IPS DF 6.9 (cell line): Measurements from ENCODE around the gene GRAMD4.

Experiments used
- DNase-seq: peaks from one replicate; pipeline ENCODE4 v3.0.0-alpha.2; 2013; ENCODE audit warnings: low read depth, low spot score
- H3K27ac ChIP-seq: one replicate; pipeline ENCODE4 v1.5.1; 2013; ENCODE audit warnings: low read length, control low read depth
- H3K27me3 ChIP-seq: 2 replicates; pipeline ENCODE4 v1.6.1; 2013; ENCODE audit warnings: mild to moderate bottlenecking, low read length; ENCODE audit not compliant: control insufficient read depth, insufficient read depth
- H3K36me3 ChIP-seq: 2 replicates; pipeline ENCODE4 v1.6.1; 2013; ENCODE audit warnings: low read length; ENCODE audit not compliant: control insufficient read depth, insufficient read depth
- H3K4me1 ChIP-seq: 2 replicates; pipeline ENCODE4 v1.6.1; 2013; ENCODE audit warnings: low read length; ENCODE audit not compliant: control insufficient read depth, insufficient read depth
- H3K4me3 ChIP-seq: 2 replicates; pipeline ENCODE4 v1.5.1; 2013; ENCODE audit warnings: mild to moderate bottlenecking, low read length
- H3K9me3 ChIP-seq: 2 replicates; pipeline ENCODE4 v1.6.1; 2013; ENCODE audit warnings: low read length, inconsistent platforms; ENCODE audit not compliant: control insufficient read depth, insufficient read depth
- WGBS: extraction: QIAGEN DNeasy Blood & Tissue Kit; methylation state at CpG from one replicate; pipeline ENCODE4 v1.1.7; 2013; ENCODE audit warnings: mixed read lengths, missing lambda C conversion rate; ENCODE audit not compliant: insufficient read length, insufficient coverage; 5-methylcytosine and 5-hydroxymethylcytosine counted together

GRAMD4 gene

GRCh38 chr22:46673662-46674236, 53.6 kb downstream of the GRAMD4 start:
- Histone ChIP-seq H3K9me3 (no peaks in the 10 kb centered on the region), H3K27me3 (no peaks in the 10 kb centered on the region), H3K27ac (no peak overlapping the region), H3K4me1 (no peaks in the 10 kb centered on the region), H3K36me3 (no peaks in the 10 kb centered on the region), H3K4me3 (no peak overlapping the region)
- no peak for DNase-seq
- no CpG with 5 or more reads among the region's 32 CpGs for WGBS

GRCh38 chr22:46674367-46674781, 54.2 kb downstream of the GRAMD4 start:
- Histone ChIP-seq H3K4me1 (no peaks in the 10 kb centered on the region; the same call in 1 of the 2 replicates), H3K4me3 (no peak overlapping the region), H3K27ac (no peak overlapping the region), H3K27me3 (no peaks in the 10 kb centered on the region), H3K36me3 (no peaks in the 10 kb centered on the region), H3K9me3 (no peaks in the 10 kb centered on the region)
- no peak for DNase-seq
- no CpG with 5 or more reads among the region's 19 CpGs for WGBS

GRCh38 chr22:46674906-46675305, 54.7 kb downstream of the GRAMD4 start:
- no peak for DNase-seq
- Histone ChIP-seq H3K27me3 (no peaks in the 10 kb centered on the region), H3K4me1 (no peaks in the 10 kb centered on the region; the same call in 1 of the 2 replicates), H3K36me3 (no peaks in the 10 kb centered on the region), H3K4me3 (no peak overlapping the region), H3K27ac (no peak overlapping the region), H3K9me3 (no peaks in the 10 kb centered on the region)
- WGBS: no CpG with 5 or more reads among the region's 11 CpGs

DNA sequence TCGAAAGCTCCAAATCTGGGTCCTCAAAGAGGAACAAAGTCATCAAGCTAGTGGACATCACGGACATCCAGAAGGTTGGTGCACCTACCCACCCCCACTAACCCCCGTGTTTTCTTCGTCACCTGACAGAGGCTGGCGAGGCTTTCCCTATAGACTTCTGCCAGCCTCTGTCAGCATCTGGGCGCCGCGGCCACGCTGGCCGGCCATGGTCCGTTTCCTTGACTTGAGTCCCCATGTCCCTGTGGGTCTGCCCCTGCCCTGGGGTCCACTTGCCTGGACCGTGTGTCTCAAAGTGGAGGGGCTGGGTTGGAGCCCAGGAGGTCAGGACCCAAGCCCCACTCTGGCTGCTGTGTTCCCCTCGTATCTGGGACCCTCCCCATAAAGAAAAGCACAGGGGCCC, 55.3 kb downstream of the GRAMD4 start:
- WGBS: no CpG with 5 or more reads among the region's 13 CpGs
- no peak for DNase-seq
- Histone ChIP-seq H3K27ac (no peak overlapping the region), H3K36me3 (no peaks in the 10 kb centered on the region), H3K4me3 (no peak overlapping the region), H3K9me3 (no peaks in the 10 kb centered on the region), H3K27me3 (no peaks in the 10 kb centered on the region), H3K4me1 (no peaks in the 10 kb centered on the region; the same call in 1 of the 2 replicates)

DNA sequence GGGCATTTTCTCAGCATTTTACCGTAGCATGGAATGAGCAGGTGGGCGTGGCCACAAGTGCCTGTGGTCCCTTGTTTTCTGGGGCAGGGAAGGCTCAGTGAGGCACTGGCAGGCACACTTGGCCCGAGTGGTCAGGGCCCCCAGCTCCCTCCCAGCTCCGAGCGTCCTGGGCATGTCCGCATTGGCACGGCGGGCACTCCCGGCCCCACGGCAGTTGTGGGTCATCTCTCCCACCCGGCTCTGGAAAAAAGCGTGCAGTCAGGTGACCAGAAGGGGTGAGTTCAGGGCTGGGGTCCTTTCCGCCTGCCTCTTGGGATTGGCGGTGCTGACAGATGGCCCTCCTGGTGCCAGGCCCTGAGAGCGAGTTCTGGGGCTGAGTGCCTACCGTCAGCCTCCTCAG, 55.8 kb downstream of the GRAMD4 start:
- Histone ChIP-seq H3K27me3 (no peaks in the 10 kb centered on the region), H3K4me3 (no peak overlapping the region), H3K9me3 (no peaks in the 10 kb centered on the region), H3K4me1 (no peaks in the 10 kb centered on the region; the same call in 1 of the 2 replicates), H3K27ac (no peak overlapping the region), H3K36me3 (no peaks in the 10 kb centered on the region)
- DNase-seq: no peak
- WGBS: no CpG with 5 or more reads among the region's 16 CpGs

GRCh38 chr22:46676479-46676878, 56.3 kb downstream of the GRAMD4 start:
- no peaks in the 10 kb centered on the region; the same call in 1 of the 2 replicates for H3K4me1 ChIP-seq
- no peaks in the 10 kb centered on the region for H3K27me3 ChIP-seq
- WGBS: no CpG with 5 or more reads among the region's 15 CpGs
- DNase-seq: no peak
- H3K4me3 ChIP-seq: no peak overlapping the region
- no peaks in the 10 kb centered on the region for H3K36me3 ChIP-seq
- H3K27ac ChIP-seq: no peak overlapping the region
- no peaks in the 10 kb centered on the region for H3K9me3 ChIP-seq

GRCh38 chr22:46676881-46677280, 56.7 kb downstream of the GRAMD4 start:
- H3K4me1 ChIP-seq: no peaks in the 10 kb centered on the region; the same call in 1 of the 2 replicates

GRCh38 chr22:46677323-46678002, 57.3 kb downstream of the GRAMD4 start:
- no CpG with 5 or more reads among the region's 28 CpGs for WGBS
- DNase-seq: no peak
- Histone ChIP-seq H3K27me3 (no peaks in the 10 kb centered on the region), H3K4me3 (no peak overlapping the region), H3K4me1 (no peaks in the 10 kb centered on the region; the same call in 1 of the 2 replicates), H3K9me3 (no peaks in the 10 kb centered on the region), H3K27ac (no peak overlapping the region), H3K36me3 (no peaks in the 10 kb centered on the region)

More at GRCh38 chr22:46676881-46677280, 56.7 kb downstream of the GRAMD4 start:
- H3K4me3 ChIP-seq: no peak overlapping the region; the same call in 1 of the 2 replicates
- no peaks in the 10 kb centered on the region for H3K36me3 ChIP-seq
- H3K27me3 ChIP-seq: no peaks in the 10 kb centered on the region
- WGBS: no CpG with 5 or more reads among the region's 14 CpGs
- no peaks in the 10 kb centered on the region for H3K9me3 ChIP-seq
- no peak overlapping the region for H3K27ac ChIP-seq
- DNase-seq: no peak

GRCh38 chr22:46678003-46678657, 57.9 kb downstream of the GRAMD4 start:
- no peak for DNase-seq
- no CpG with 5 or more reads among the region's 31 CpGs for WGBS

GRCh38 chr22:46678785-46679700, 58.9 kb downstream of the GRAMD4 start:
- H3K27ac ChIP-seq: no peak overlapping the region
- no peak overlapping the region for H3K4me3 ChIP-seq
- H3K27me3 ChIP-seq: no peaks in the 10 kb centered on the region
- no peaks in the 10 kb centered on the region; the same call in 1 of the 2 replicates for H3K4me1 ChIP-seq
- DNase-seq: no peak
- no peaks in the 10 kb centered on the region for H3K36me3 ChIP-seq
- H3K9me3 ChIP-seq: no peaks in the 10 kb centered on the region
- WGBS: no CpG with 5 or more reads among the region's 44 CpGs

More at GRCh38 chr22:46678003-46678657, 57.9 kb downstream of the GRAMD4 start:
- no peak overlapping the region for H3K27ac ChIP-seq
- H3K9me3 ChIP-seq: no peaks in the 10 kb centered on the region
- no peaks in the 10 kb centered on the region for H3K36me3 ChIP-seq
- no peaks in the 10 kb centered on the region for H3K27me3 ChIP-seq
- no peaks in the 10 kb centered on the region; the same call in 1 of the 2 replicates for H3K4me1 ChIP-seq
- H3K4me3 ChIP-seq: no peak overlapping the region
